AG04449 (cell line): ENCODE data around the gene FBXO46.

Experiments
- CTCF ChIA-PET: fragments of 350-600 bp; formaldehyde crosslinking; extraction: SDS; loops from one replicate; lab custom pipeline; 2021; ENCODE audit warnings: antibody characterized with exemption; lab: Yijun Ruan, JAX
- POLR2A ChIA-PET: fragments of 400-600, 350-600 bp; formaldehyde crosslinking; extraction: SDS; loops from one replicate; lab custom pipeline; 2020; ENCODE audit warnings: antibody characterized with exemption, inconsistent platforms; lab: Yijun Ruan, JAX
- DNase-seq: peaks from one replicate; pipeline ENCODE4 v3.0.0-alpha.2; 2010; ENCODE audit warnings: low read depth, low spot score
- H3K4me3 ChIP-seq: 2 replicates; pipeline ENCODE4 v1.5.1; 2011; ENCODE audit warnings: low read depth, mild to moderate bottlenecking, control low read depth, low read length
- CTCF ChIP-seq: IDR thresholded peaks from one replicate; pipeline ENCODE4 v1.5.1; 2011; ENCODE audit warnings: mild to moderate bottlenecking, moderate library complexity, low read length, control low read depth, inconsistent platforms; ENCODE audit not compliant: insufficient read depth; ENCODE audit errors: missing control alignments

Gene FBXO46

GRCh38 chr19:45716359-45717130, 14.2 kb downstream of the FBXO46 start:
- peak overlapping the region; percentile 75 for H3K4me3 ChIP-seq
- POLR2A ChIA-PET: interaction anchor here (0.6 to 2.6 kb wide), 11 partner anchors 11 to 351 kb away, joined by 3 to 54 read pairs (median 4); partner anchors contain the start of genes DMPK, FBXO46, QPCTL and SIX5
- no peak for TF ChIP-seq CTCF
- no peak for DNase-seq
- CTCF ChIA-PET: interaction anchor here (0.6 to 13.6 kb wide), 11 partner anchors 9 to 100 kb away, joined by 3 to 198 read pairs (median 4); partner anchors contain the start of genes FBXO46, QPCTL and SNRPD2

- no peak for DNase-seq
- no peak overlapping the region for H3K4me3 ChIP-seq
- CTCF ChIA-PET: interaction anchor here (0.7 to 13.6 kb wide), 4 partner anchors 19 to 102 kb away, joined by 3 to 198 read pairs (median 6); partner anchors contain the start of genes QPCTL and SNRPD2
- POLR2A ChIA-PET: interaction anchor here (1.1 kb wide), 1 partner anchor 131 kb away, joined by 3 read pairs; no protein-coding TSS in a partner anchor
- TF ChIP-seq CTCF: no peak
Measured at GRCh38 chr19:45715139-45715538, 15.6 kb downstream of the FBXO46 start.

GRCh38 chr19:45713141-45713540, 17.6 kb downstream of the FBXO46 start:
- DNase-seq: no peak
- no peak for TF ChIP-seq CTCF
- H3K4me3 ChIP-seq: no peak overlapping the region
- CTCF ChIA-PET: interaction anchor here (1.8 to 13.6 kb wide), 2 partner anchors 17 to 56 kb away, joined by 5 to 198 read pairs; partner anchors contain the start of genes QPCTL, SIX5 and SNRPD2
- POLR2A ChIA-PET: interaction anchor here (0.6 to 0.7 kb wide), 2 partner anchors 9 to 20 kb away, joined by 3 to 4 read pairs; no protein-coding TSS in a partner anchor

GRCh38 chr19:45712699-45713067, 18.0 kb downstream of the FBXO46 start:
- no peak overlapping the region for H3K4me3 ChIP-seq
- POLR2A ChIA-PET: interaction anchor here (0.6 to 0.7 kb wide), 2 partner anchors 9 to 20 kb away, joined by 3 to 4 read pairs; no protein-coding TSS in a partner anchor
- CTCF ChIA-PET: interaction anchor here (1.8 to 13.6 kb wide), 2 partner anchors 17 to 56 kb away, joined by 5 to 198 read pairs; partner anchors contain the start of genes QPCTL, SIX5 and SNRPD2
- TF ChIP-seq CTCF: no peak
- DNase-seq: no peak

GRCh38 chr19:45711851-45712698, 18.6 kb downstream of the FBXO46 start:
- ChIA-PET CTCF (interaction anchor here (1.8 to 13.6 kb wide), 2 partner anchors 16 to 57 kb away, joined by 5 to 198 read pairs; partner anchors contain the start of genes QPCTL, SIX5 and SNRPD2), POLR2A (interaction anchor here (0.7 kb wide), 1 partner anchor 10 kb away, joined by 4 read pairs; no protein-coding TSS in a partner anchor)
- TF ChIP-seq CTCF: no peak
- DNase-seq: no peak
- H3K4me3 ChIP-seq: no peak overlapping the region
